Nephron progenitor cell (in vitro differentiated cells): ENCODE results near the gene IQGAP3.

Source experiments
- DNase-seq: peaks from one replicate; pipeline ENCODE4 v3.0.0; 2021
- H3K27ac Mint-ChIP-seq: 2 replicates; pipeline ENCODE4 v1.8.0; 2021; ENCODE audit warnings: mild to moderate bottlenecking, moderate library complexity, mixed read lengths
- H3K27me3 Mint-ChIP-seq: 2 replicates; pipeline ENCODE4 v1.8.0; 2021; ENCODE audit warnings: mild to moderate bottlenecking, low read depth, mixed read lengths; ENCODE audit not compliant: poor library complexity
- H3K36me3 Mint-ChIP-seq: 2 replicates; pipeline ENCODE4 v1.8.0; 2021; ENCODE audit warnings: low read depth, mixed read lengths
- H3K4me1 Mint-ChIP-seq: 2 replicates; pipeline ENCODE4 v1.8.0; 2021; ENCODE audit warnings: mixed read lengths
- H3K4me3 Mint-ChIP-seq: 2 replicates; pipeline ENCODE4 v1.8.0; 2021; ENCODE audit warnings: mild to moderate bottlenecking, moderate library complexity, mixed read lengths
- H3K9me3 Mint-ChIP-seq: 2 replicates; pipeline ENCODE4 v1.8.0; 2021; ENCODE audit warnings: mild to moderate bottlenecking, moderate library complexity, mixed read lengths
- CTCF ChIP-seq: fragments of 200-600 bp; sonication (generic); IDR thresholded peaks from 2 replicates; pipeline ENCODE4 v1.5.0; 2021; ENCODE audit warnings: antibody characterized with exemption

Gene IQGAP3

DNA sequence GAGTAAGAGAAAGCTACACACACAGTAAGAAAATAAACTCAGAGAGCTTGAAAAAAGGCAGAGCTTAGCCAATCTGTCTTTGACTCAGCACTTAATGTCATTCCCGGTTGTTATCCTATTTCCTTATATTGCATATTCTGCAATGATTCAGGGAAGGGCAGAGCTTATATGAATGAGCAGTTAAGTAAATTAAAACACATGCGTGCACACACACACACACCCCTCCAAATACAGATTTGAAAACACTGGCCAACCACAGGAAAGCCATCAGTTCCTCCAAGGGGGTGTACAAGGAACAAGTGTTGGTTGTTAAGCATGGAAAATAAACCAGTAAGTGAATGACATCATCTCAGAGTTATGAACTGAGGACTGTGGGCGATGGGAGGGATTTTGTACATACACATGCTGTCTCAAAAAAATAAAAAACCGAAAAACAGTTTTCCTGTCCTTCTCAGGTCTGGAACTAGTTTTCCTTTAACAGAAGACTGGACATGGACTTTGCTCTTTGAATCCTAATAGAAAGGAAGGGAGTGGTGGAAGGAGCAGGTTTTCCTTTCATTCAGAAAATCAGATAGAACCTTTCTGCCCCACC lies 1.0 kb downstream of the IQGAP3 start:
- no peak for DNase-seq
- H3K27ac Mint-ChIP-seq = no peak overlapping the region
- peaks cover 17% of the 10 kb centered on the region for H3K27me3 Mint-ChIP-seq
- H3K36me3 Mint-ChIP-seq = peaks cover 24% of the 10 kb centered on the region
- H3K9me3 Mint-ChIP-seq = no peaks in the 10 kb centered on the region
- H3K4me3 Mint-ChIP-seq = peak overlapping the region; percentile 99
- H3K4me1 Mint-ChIP-seq = peaks cover 50% of the 10 kb centered on the region
- TF ChIP-seq CTCF = no peak

DNA sequence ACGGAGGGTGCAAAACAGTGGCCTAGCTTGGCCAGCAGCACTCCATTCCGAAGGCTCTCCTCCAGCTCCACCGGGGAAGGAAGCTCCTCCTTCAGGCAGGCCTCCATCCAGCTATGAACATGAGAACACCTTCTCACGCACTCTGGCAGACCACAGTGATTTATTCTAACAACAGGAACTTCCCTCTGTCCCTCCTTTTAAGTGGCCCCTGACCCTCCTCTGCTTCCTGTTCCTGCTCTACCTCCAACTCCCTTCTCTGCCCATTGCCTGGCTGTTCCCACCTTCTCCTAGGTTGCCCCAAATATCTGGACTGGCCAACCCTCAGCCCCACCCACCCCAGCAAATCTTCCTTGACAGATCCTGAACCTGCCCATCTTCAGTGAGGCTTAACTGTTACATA lies 5.9 kb downstream of the IQGAP3 start:
- peak overlapping the region; percentile 69 for H3K27ac Mint-ChIP-seq
- no peak overlapping the region for H3K4me3 Mint-ChIP-seq
- H3K4me1 Mint-ChIP-seq = peaks cover 10% of the 10 kb centered on the region
- peaks cover 2% of the 10 kb centered on the region for H3K27me3 Mint-ChIP-seq
- peaks cover 49% of the 10 kb centered on the region for H3K36me3 Mint-ChIP-seq
- no peaks in the 10 kb centered on the region for H3K9me3 Mint-ChIP-seq
- TF ChIP-seq CTCF = no peak
- no peak for DNase-seq

GRCh38 chr1:156565519-156565918 lies 6.8 kb downstream of the IQGAP3 start:
- Mint-ChIP-seq H3K4me3 (no peak overlapping the region), H3K9me3 (no peaks in the 10 kb centered on the region), H3K36me3 (peaks cover 55% of the 10 kb centered on the region), H3K27me3 (peaks cover 2% of the 10 kb centered on the region), H3K27ac (no peak overlapping the region), H3K4me1 (peaks cover under 1% of the 10 kb centered on the region)
- TF ChIP-seq CTCF = no peak
- no peak for DNase-seq

DNA sequence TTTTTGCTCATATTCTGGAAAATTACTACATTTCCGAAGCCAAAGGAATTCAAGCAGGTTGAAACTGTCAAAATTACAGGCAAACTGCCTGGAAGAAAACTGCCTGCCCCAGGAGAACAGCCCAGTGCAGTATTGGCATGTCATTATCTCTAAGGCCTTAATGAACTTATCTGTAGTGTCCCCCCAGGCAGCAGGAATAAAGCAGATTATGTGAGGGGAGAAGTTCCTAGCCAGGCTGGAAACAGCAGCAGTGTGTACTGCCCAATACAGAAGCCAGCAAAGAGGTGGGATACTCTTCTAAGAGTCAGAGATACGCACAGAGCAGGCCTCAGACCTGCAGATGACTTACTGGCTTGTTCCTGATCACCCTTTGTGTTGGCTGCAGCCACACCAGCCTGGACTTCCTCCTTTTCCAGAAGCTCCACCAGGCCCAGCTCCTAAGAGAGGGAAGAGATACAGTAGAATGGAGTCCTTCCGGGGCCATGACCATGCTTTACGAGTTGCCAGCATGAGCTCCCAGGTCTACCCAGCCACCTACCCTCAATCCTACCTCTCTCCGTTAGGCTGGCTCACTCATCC lies 11.7 kb downstream of the IQGAP3 start:
- H3K27ac Mint-ChIP-seq = no peak overlapping the region
- H3K4me1 Mint-ChIP-seq = no peaks in the 10 kb centered on the region
- no peaks in the 10 kb centered on the region for H3K9me3 Mint-ChIP-seq
- no peak for DNase-seq
- H3K36me3 Mint-ChIP-seq = peaks cover 44% of the 10 kb centered on the region
- H3K4me3 Mint-ChIP-seq = no peak overlapping the region
- no peaks in the 10 kb centered on the region for H3K27me3 Mint-ChIP-seq
- no peak for TF ChIP-seq CTCF

GRCh38 chr1:156559797-156560385 lies 12.5 kb downstream of the IQGAP3 start:
- no peak for TF ChIP-seq CTCF
- H3K4me1 Mint-ChIP-seq = no peaks in the 10 kb centered on the region
- H3K36me3 Mint-ChIP-seq = peaks cover 43% of the 10 kb centered on the region
- DNase-seq = no peak
- H3K4me3 Mint-ChIP-seq = no peak overlapping the region
- H3K27me3 Mint-ChIP-seq = no peaks in the 10 kb centered on the region
- H3K9me3 Mint-ChIP-seq = no peaks in the 10 kb centered on the region
- H3K27ac Mint-ChIP-seq = no peak overlapping the region
